HL-60 (cell line): ENCODE measurements around the gene C16orf74.
A peak's percentile ranks its signal among the peaks of the same experiment; 100 is the strongest.

Experiments
- CTCF ChIP-seq: IDR thresholded peaks from one replicate; pipeline ENCODE4 v1.5.1; 2011; ENCODE audit warnings: low read length, control low read depth, inconsistent platforms; ENCODE audit not compliant: insufficient read depth
- GABPA ChIP-seq: IDR thresholded peaks from 2 replicates; pipeline ENCODE4 v1.6.1; 2012; ENCODE audit warnings: low read depth
- POLR2AphosphoS5 ChIP-seq: IDR thresholded peaks from 2 replicates; pipeline ENCODE4 v1.6.1; 2012; ENCODE audit warnings: low read depth
- REST ChIP-seq: IDR thresholded peaks from 2 replicates; pipeline ENCODE4 v1.6.1; 2012; ENCODE audit warnings: low read depth; ENCODE audit not compliant: insufficient replicate concordance

GRCh38 chr16:85782451-85782850 is 31.6 kb upstream of the C16orf74 start:
- TF ChIP-seq POLR2AphosphoS5 (peak; percentile 45; the same call in 1 of the 2 replicates), CTCF (no peak), REST (peak; percentile 85), GABPA (no peak)
